GM12878 (cell line): Measurements from ENCODE around the gene PEX11B. TPM values are rescaled to one million over a fixed set of nuclear protein-coding genes. Genes with fewer than 3 reads are reported as not detected.

Source experiments
- ATAC-seq: fragments of 200-7000 bp; cut with Tn5 transposase; 3 replicates; pipeline ENCODE4 v1.9.1; 2020; ENCODE audit warnings: mild to moderate bottlenecking, moderate library complexity
- BruUV-seq: library from RNA; stranded (reverse); fragments of 400-500 nt; replicated peaks from 2 replicates; lab custom pipeline; 2021; lab: Mats Ljungman, UMichigan
- CTCF ChIA-PET: fragments of 300-600 bp; sonication (Branson Sonifier 250); formaldehyde crosslinking; extraction: SDS; loops from one replicate; lab custom pipeline; 2021; ENCODE audit warnings: inconsistent platforms; lab: Yijun Ruan, JAX
- POLR2A ChIA-PET: fragments of 350-600 bp; formaldehyde crosslinking; extraction: SDS; loops from one replicate; lab custom pipeline; 2021; ENCODE audit warnings: inconsistent platforms; lab: Charles Lee
- RAD21 ChIA-PET: fragments of 300-600 bp; sonication (Branson Sonifier 250); formaldehyde crosslinking; loops from one replicate; lab custom pipeline; 2023; ENCODE audit warnings: antibody characterized with exemption; ENCODE audit not compliant: unreplicated experiment; lab: Charles Lee
- SMC1A ChIA-PET: fragments of 300-600 bp; sonication (Branson Sonifier 250); formaldehyde crosslinking; loops from one replicate; lab custom pipeline; 2023; ENCODE audit not compliant: unreplicated experiment, uncharacterized antibody; lab: Charles Lee
- DNase-seq: peaks from one replicate; pipeline ENCODE4 v3.0.0-alpha.2; 2011; ENCODE audit warnings: low read depth, low spot score
- FAIRE-seq: peaks from 3 replicates; lab custom pipeline; 2011; peaks lifted over from hg19 to GRCh38; lab: Jason Lieb, UNC
- H2AFZ ChIP-seq: 2 replicates; pipeline ENCODE4 v1.6.0; 2011; ENCODE audit warnings: low read depth, low read length, control low read depth; ENCODE audit not compliant: control insufficient read depth
- H3K27ac ChIP-seq: 2 replicates; pipeline ENCODE4 v1.5.1; 2011; ENCODE audit warnings: control low read depth; ENCODE audit not compliant: control insufficient read depth, insufficient read depth
- H3K27me3 ChIP-seq, 2 experiments: replicated peaks in 1 of 2; 2 replicates each; pipeline versions ENCODE4 v1.6.0 to v1.6.1; 2011; ENCODE audit warnings: low read length in 1 of 2; ENCODE audit not compliant: control insufficient read depth in 2 of 2, insufficient read depth in 2 of 2
- H3K36me3 ChIP-seq, 2 experiments: 2 replicates each; pipeline ENCODE4 v1.5.1; 2011; ENCODE audit warnings: low read length in 1 of 2; ENCODE audit not compliant: control insufficient read depth in 2 of 2, insufficient read depth in 2 of 2
- H3K4me1 ChIP-seq: 2 replicates; pipeline ENCODE4 v1.6.1; 2011; ENCODE audit warnings: mild to moderate bottlenecking, low read length, moderate library complexity, mixed read lengths; ENCODE audit not compliant: control insufficient read depth, insufficient read depth
- H3K4me2 ChIP-seq: 2 replicates; pipeline ENCODE4 v1.6.0; 2011; ENCODE audit warnings: control low read depth; ENCODE audit not compliant: control insufficient read depth, insufficient read depth
- H3K4me3 ChIP-seq: fragments of 200-600 bp; sonication (generic); 2 replicates; pipeline ENCODE4 v1.5.1; 2016
- H3K79me2 ChIP-seq: 2 replicates; pipeline ENCODE4 v1.6.0; 2011; ENCODE audit warnings: low read length; ENCODE audit not compliant: control insufficient read depth, insufficient read depth
- H3K9ac ChIP-seq: 2 replicates; pipeline ENCODE4 v1.8.0; 2011; ENCODE audit warnings: low read length, control low read depth, mixed read lengths; ENCODE audit not compliant: control insufficient read depth, insufficient read depth
- H3K9me3 ChIP-seq: replicated peaks from 3 replicates; pipeline ENCODE4 v1.5.1; 2011; ENCODE audit warnings: mild to moderate bottlenecking, low read length; ENCODE audit not compliant: control insufficient read depth, insufficient read depth
- H4K20me1 ChIP-seq: 2 replicates; pipeline ENCODE4 v1.6.0; 2011; ENCODE audit not compliant: control insufficient read depth, insufficient read depth
- ASH2L ChIP-seq: fragments of 300-600, 200-600 bp; sonication (generic); IDR thresholded peaks from 2 replicates; pipeline ENCODE4 v1.6.1; 2017; ENCODE audit warnings: low read depth, mild to moderate bottlenecking, borderline replicate concordance
- HSF1 ChIP-seq: fragments of 150-350 bp; IDR thresholded peaks from 2 replicates; pipeline ENCODE4 v1.6.1; 2014; ENCODE audit warnings: mild to moderate bottlenecking, low read depth, low read length
- NKRF ChIP-seq: fragments of 450-650 bp; conservative IDR thresholded peaks from 2 replicates; pipeline ENCODE4 v1.6.1; 2017; ENCODE audit warnings: mild to moderate bottlenecking, moderate library complexity
- RELB ChIP-seq: fragments of 450-650 bp; IDR thresholded peaks from 2 replicates; pipeline ENCODE4 v1.6.1; 2017; ENCODE audit warnings: low read depth, mild to moderate bottlenecking, moderate library complexity
- SIX5 ChIP-seq: IDR thresholded peaks from 2 replicates; pipeline ENCODE4 v1.6.1; 2011; ENCODE audit warnings: mild to moderate bottlenecking, low read depth, low read length, moderate library complexity; ENCODE audit not compliant: severe bottlenecking
- YY1 ChIP-seq: IDR thresholded peaks from 2 replicates; pipeline ENCODE4 v1.6.1; 2011; ENCODE audit warnings: low read depth, mild to moderate bottlenecking, low read length
- ZBTB11 ChIP-seq: fragments of 450-650 bp; formaldehyde crosslinking; IDR thresholded peaks from 2 replicates; pipeline ENCODE4 v1.5.0; 2022; ENCODE audit warnings: mild to moderate bottlenecking, missing genetic modification characterization
- WGBS: methylation state at CpG from one replicate; pipeline ENCODE4 v1.1.6; 2016; ENCODE audit warnings: low lambda C conversion rate; ENCODE audit not compliant: insufficient replicate concordance, insufficient coverage; ENCODE audit errors: missing lambda C conversion rate; 5-methylcytosine and 5-hydroxymethylcytosine counted together
- in situ Hi-C: fragments of 300-500 bp; cut with MboI; formaldehyde crosslinking; loops from 9 replicates; pipeline ENCODE4 v1.14.3; 2018; ENCODE audit warnings: mixed read lengths
- intact Hi-C: fragments of 100-400 bp; cut with micrococcal nuclease; formaldehyde crosslinking; loops from one replicate; pipeline ENCODE4 v1.14.2; 2022; ENCODE audit not compliant: unreplicated experiment
- polyA plus RNA-seq, 11 experiments: library from polyadenylated mRNA; depleted of rRNA in 4 of 11; unstranded in 6 of 11; stranded (reverse) in 5 of 11; fragments of >200 nt; fragmentation: Nextera tagmentation in 4 of 11; fragmentation: Illumina TruSeq in 1 of 11; extraction: Ambion mirVana in 4 of 11; extraction: Trizol in 1 of 11; gene quantifications; 1 replicate in 1 of 11; 2 replicates in 10 of 11; pipeline versions ENCODE4 v1.2.1 to v1.2.3, GENCODE V29; 2011 to 2016; ENCODE audit warnings: inconsistent platforms in 2 of 11, missing spikeins in 2 of 11, low read depth in 1 of 11
- total RNA-seq, 4 experiments: library from RNA; depleted of rRNA in 3 of 4; stranded (reverse); fragments of >200 nt in 3 of 4; fragmentation: Illumina TruSeq in 1 of 4; extraction: Trizol in 1 of 4; gene quantifications; 2 replicates each; pipeline versions ENCODE4 v1.2.1 to v1.2.3, GENCODE V29; 2013 to 2021

Gene PEX11B
- total and polyA plus RNA-seq, 10 of the 15 experiments (the other 5 are each of a cell fraction or from before 2014, with no cell fraction given): 24.9 to 129 (median 40.7) TPM

- H3K4me1 ChIP-seq: no peaks in the 10 kb centered on the region
- RAD21 ChIA-PET: interaction anchor here (1.8 kb wide), 1 partner anchor 25 kb away, joined by 4 read pairs; no protein-coding TSS in a partner anchor
- no peak overlapping the region for H3K27ac ChIP-seq
- SMC1A ChIA-PET: no interaction called here
- H4K20me1 ChIP-seq: no peaks in the 10 kb centered on the region
- no peak for TF ChIP-seq ASH2L
- TF ChIP-seq RELB: no peak
- TF ChIP-seq YY1: no peak
- TF ChIP-seq, all 136 proteins: peak for 0
- H3K9ac ChIP-seq: no peak overlapping the region
- no peaks in the 10 kb centered on the region for H3K36me3 ChIP-seq
- no peak overlapping the region for H2AFZ ChIP-seq
- CTCF ChIA-PET: interaction anchor here (1.2 to 2.6 kb wide), 4 partner anchors 28 to 163 kb away, joined by 3 to 13 read pairs (median 4); partner anchors contain the start of gene NUDT17
- DNase-seq (no peak), ATAC-seq (no peak), FAIRE-seq (no peak)
- H3K79me2 ChIP-seq: no peaks in the 10 kb centered on the region
- no peak overlapping the region for H3K4me3 ChIP-seq
- intact Hi-C loops (no loop called here), in situ Hi-C loops (no loop called here)
- 0% methylated on average over 1 of the region's 1 CpG for WGBS
- H3K9me3 ChIP-seq: no peaks in the 10 kb centered on the region
- no peak overlapping the region for H3K4me2 ChIP-seq
- no TSS peak for BruUV-seq
- peaks cover 2 to 7% of the 10 kb centered on the region in 2 experiments; a peak in 2 of 4 replicates for H3K27me3 ChIP-seq
- POLR2A ChIA-PET: no interaction called here
Observed at GRCh38 chr1:145884675-145885074, 33.8 kb downstream of the PEX11B start.

GRCh38 chr1:145879775-145880174, 38.7 kb downstream of the PEX11B start:
- POLR2A ChIA-PET: interaction anchor here (1.1 kb wide), 1 partner anchor 28 kb away, joined by 4 read pairs; no protein-coding TSS in a partner anchor
- Histone ChIP-seq H3K27me3 (peaks cover 2% of the 10 kb centered on the region in 2 experiments; a peak in 2 of 4 replicates), H3K79me2 (no peaks in the 10 kb centered on the region), H3K4me1 (no peaks in the 10 kb centered on the region), H2AFZ (no peak overlapping the region), H3K9ac (no peak overlapping the region), H3K9me3 (no peaks in the 10 kb centered on the region), H3K4me2 (no peak overlapping the region), H3K4me3 (no peak overlapping the region), H4K20me1 (no peaks in the 10 kb centered on the region), H3K27ac (no peak overlapping the region), H3K36me3 (no peaks in the 10 kb centered on the region)
- CTCF ChIA-PET: interaction anchor here (0.7 to 2.1 kb wide), 6 partner anchors 12 to 152 kb away, joined by 3 to 7 read pairs (median 4); partner anchors contain the start of genes NUDT17 and PIAS3
- ATAC-seq (no peak), DNase-seq (no peak), FAIRE-seq (no peak)
- 21% methylated on average over 5 of the region's 5 CpGs for WGBS
- SMC1A ChIA-PET: interaction anchor here (0.5 to 2.4 kb wide), 5 partner anchors 11 to 117 kb away, joined by 3 to 17 read pairs (median 4); partner anchors contain the start of gene PIAS3
- in situ Hi-C loops: no loop called here
- BruUV-seq: no TSS peak
- RAD21 ChIA-PET: no interaction called here
- intact Hi-C loops: no loop called here
- TF ChIP-seq HSF1: no peak
- TF ChIP-seq ZBTB11 (CRISPR knock-in tag): no peak
- no peak for TF ChIP-seq SIX5
- no peak for TF ChIP-seq NKRF
